Measurements from ENCODE around the gene NOXA1. TPM values are rescaled to one million over a fixed set of nuclear protein-coding genes. Genes with fewer than 3 reads are reported as not detected.

NOXA1 gene
- total RNA-seq, 6 experiments from 2014 or later: 4.7 to 8.0 (median 5.7) TPM

DNA sequence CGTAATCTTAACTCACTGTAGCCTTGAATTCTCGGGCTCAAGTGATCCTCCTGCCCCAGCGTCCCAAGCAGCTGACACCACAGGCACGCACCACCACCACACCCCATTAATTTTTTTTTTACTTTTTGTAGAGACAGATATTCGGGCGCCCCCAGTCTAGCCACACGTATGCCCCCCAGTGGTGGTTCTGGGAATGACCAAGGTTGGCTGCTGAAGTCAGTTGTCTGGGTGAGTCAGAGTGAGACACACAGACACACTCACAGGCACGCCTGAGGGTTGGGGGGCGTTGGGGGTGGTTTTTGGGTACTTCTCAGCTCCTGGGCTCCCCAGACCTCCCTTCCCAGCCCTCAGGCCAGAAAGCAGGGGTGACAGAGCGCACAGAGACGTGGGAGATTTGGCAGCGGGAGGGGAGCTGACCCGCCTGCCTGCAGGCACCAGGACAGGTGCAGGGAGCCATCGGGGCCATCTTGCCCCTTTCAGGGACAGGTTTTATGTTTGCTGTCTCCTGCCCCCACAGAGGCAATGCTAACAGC is 22.1 kb downstream of the NOXA1 start:
- 6% methylated on average over 9 of the region's 14 CpGs for WGBS (ENCODE audit: insufficient coverage, low coverage, low lambda C conversion rate, missing lambda C conversion rate)
- DNase-seq: peak; percentile 69 to 81 (median 75)
- peaks cover 0 to 4% (median 0%) of the 10 kb centered on the region in 4 donors for H3K36me3 ChIP-seq
- TF ChIP-seq POLR2A (IDR thresholded peaks at IDR 0.05): no peak
- TF ChIP-seq, protein P1, sequence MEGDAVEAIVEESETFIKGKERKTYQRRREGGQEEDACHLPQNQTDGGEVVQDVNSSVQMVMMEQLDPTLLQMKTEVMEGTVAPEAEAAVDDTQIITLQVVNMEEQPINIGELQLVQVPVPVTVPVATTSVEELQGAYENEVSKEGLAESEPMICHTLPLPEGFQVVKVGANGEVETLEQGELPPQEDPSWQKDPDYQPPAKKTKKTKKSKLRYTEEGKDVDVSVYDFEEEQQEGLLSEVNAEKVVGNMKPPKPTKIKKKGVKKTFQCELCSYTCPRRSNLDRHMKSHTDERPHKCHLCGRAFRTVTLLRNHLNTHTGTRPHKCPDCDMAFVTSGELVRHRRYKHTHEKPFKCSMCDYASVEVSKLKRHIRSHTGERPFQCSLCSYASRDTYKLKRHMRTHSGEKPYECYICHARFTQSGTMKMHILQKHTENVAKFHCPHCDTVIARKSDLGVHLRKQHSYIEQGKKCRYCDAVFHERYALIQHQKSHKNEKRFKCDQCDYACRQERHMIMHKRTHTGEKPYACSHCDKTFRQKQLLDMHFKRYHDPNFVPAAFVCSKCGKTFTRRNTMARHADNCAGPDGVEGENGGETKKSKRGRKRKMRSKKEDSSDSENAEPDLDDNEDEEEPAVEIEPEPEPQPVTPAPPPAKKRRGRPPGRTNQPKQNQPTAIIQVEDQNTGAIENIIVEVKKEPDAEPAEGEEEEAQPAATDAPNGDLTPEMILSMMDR (IDR thresholded peaks at IDR 0.05): peak; percentile 78 to 85 (median 80)
- intact Hi-C loops (cut with DNase I): no loop called here
- H3K27ac ChIP-seq: no peak overlapping the region
- H3K27me3 ChIP-seq: no peaks in the 10 kb centered on the region
- ATAC-seq: peak; percentile 61 to 73 (median 66)
- no peaks in the 10 kb centered on the region for H3K9me3 ChIP-seq
- H3K4me1 ChIP-seq: peaks cover 0 to 12% (median 2%) of the 10 kb centered on the region in 4 donors
- no peak overlapping the region for H3K4me3 ChIP-seq

- Histone ChIP-seq H3K9me3 (no peaks in the 10 kb centered on the region), H3K27me3 (no peaks in the 10 kb centered on the region), H3K27ac (no peak overlapping the region), H3K4me3 (no peak overlapping the region), H3K4me1 (peaks cover 0 to 12% (median 2%) of the 10 kb centered on the region in 4 donors), H3K36me3 (peaks cover 0 to 4% (median 0%) of the 10 kb centered on the region in 4 donors)
- DNase-seq (peak in 2 of 3 donors; percentile 24 to 53), ATAC-seq (no peak)
- 29% methylated on average over 10 of the region's 19 CpGs for whole genome bisulfite sequencing (ENCODE audit: insufficient coverage, low coverage, low lambda C conversion rate, missing lambda C conversion rate)
- no peak for TF ChIP-seq POLR2A (IDR thresholded peaks at IDR 0.05)
- TF ChIP-seq, protein P1 (IDR thresholded peaks at IDR 0.05): no peak
- intact Hi-C loops (cut with DNase I): no loop called here
Observed at GRCh38 chr9:137445930-137446431, 22.8 kb downstream of the NOXA1 start.

- no peak overlapping the region for H3K27ac ChIP-seq
- H3K36me3 ChIP-seq: peaks cover 0 to 4% (median 0%) of the 10 kb centered on the region in 4 donors
- TF ChIP-seq POLR2A (IDR thresholded peaks at IDR 0.05): no peak
- TF ChIP-seq, protein P1 (IDR thresholded peaks at IDR 0.05): no peak
- ATAC-seq (no peak), DNase-seq (peak in 2 of 3 donors; percentile 32 to 52)
- no peaks in the 10 kb centered on the region for H3K9me3 ChIP-seq
- H3K4me3 ChIP-seq: no peak overlapping the region
- no peaks in the 10 kb centered on the region for H3K27me3 ChIP-seq
- WGBS (ENCODE audit: insufficient coverage, low coverage, low lambda C conversion rate, missing lambda C conversion rate): 63% methylated on average over 9 of the region's 21 CpGs
- intact Hi-C loops (cut with DNase I): no loop called here
- H3K4me1 ChIP-seq: peaks cover 0 to 12% (median 2%) of the 10 kb centered on the region in 4 donors
Observed at GRCh38 chr9:137446851-137447471, 23.8 kb downstream of the NOXA1 start.

- Histone ChIP-seq H3K4me1 (peaks cover 0 to 10% (median 2%) of the 10 kb centered on the region in 4 donors), H3K4me3 (no peak overlapping the region), H3K9me3 (no peaks in the 10 kb centered on the region), H3K36me3 (peaks cover 0 to 4% (median 0%) of the 10 kb centered on the region in 4 donors), H3K27me3 (no peaks in the 10 kb centered on the region), H3K27ac (no peak overlapping the region)
- ATAC-seq (peak in 2 of 4 donors; percentile 1 to 11), DNase-seq (peak in 2 of 3 donors; percentile 25 to 58)
- no CpG with 5 or more reads among the region's 27 CpGs for WGBS (ENCODE audit: insufficient coverage, low coverage, low lambda C conversion rate, missing lambda C conversion rate)
- intact Hi-C loops (cut with DNase I): no loop called here
- no peak for TF ChIP-seq POLR2A (IDR thresholded peaks at IDR 0.05)
- TF ChIP-seq, protein P1 (IDR thresholded peaks at IDR 0.05): no peak
Observed at GRCh38 chr9:137447722-137448601, 24.8 kb downstream of the NOXA1 start.

Data from right lobe of liver (tissue), 6 donors.